CD4-positive, alpha-beta memory T cell (primary cell): Measurements from ENCODE around the gene MRPS31. TPM values are rescaled to one million over a fixed set of nuclear protein-coding genes. Genes with fewer than 3 reads are reported as not detected.
A peak's percentile ranks its signal among the peaks of the same experiment; 100 is the strongest.

Source experiments
- CTCF ChIA-PET: fragments of 350-600 bp; sonication (Branson Sonifier 250); formaldehyde crosslinking; loops from one replicate; lab custom pipeline; 2021; ENCODE audit warnings: inconsistent platforms; ENCODE audit not compliant: partially characterized antibody; lab: Charles Lee
- POLR2A ChIA-PET: fragments of 350-600 bp; sonication (Branson Sonifier 250); formaldehyde crosslinking; loops from one replicate; lab custom pipeline; 2021; ENCODE audit not compliant: partially characterized antibody; lab: Charles Lee
- DNase-seq, 5 donors: peaks; one replicate each; pipeline versions ENCODE4 v3.0.0 to v3.0.0-alpha.2; 2020 to 2022; ENCODE audit warnings: mixed read lengths in 1 of 5
- H3K27ac ChIP-seq: one replicate; pipeline ENCODE4 v1.7.0; 2013; ENCODE audit warnings: low read depth, low read length
- H3K27me3 ChIP-seq: 2 replicates; pipeline ENCODE4 v1.7.0; 2013; ENCODE audit warnings: mild to moderate bottlenecking, low read length, moderate library complexity; ENCODE audit not compliant: insufficient read depth
- H3K36me3 ChIP-seq: 2 replicates; pipeline ENCODE4 v1.7.0; 2013; ENCODE audit warnings: mild to moderate bottlenecking, low read length, moderate library complexity; ENCODE audit not compliant: insufficient read depth
- H3K4me1 ChIP-seq: 2 replicates; pipeline ENCODE4 v1.7.0; 2013; ENCODE audit warnings: mild to moderate bottlenecking, low read length, moderate library complexity; ENCODE audit not compliant: insufficient read depth
- H3K4me3 ChIP-seq, 2 donors: one replicate each; pipeline ENCODE4 v1.7.0; 2013; ENCODE audit warnings: low read length in 2 of 2, mild to moderate bottlenecking in 1 of 2
- H3K9me3 ChIP-seq, 2 donors: one replicate each; pipeline ENCODE4 v1.7.0; 2013; ENCODE audit warnings: low read length in 2 of 2, control low read depth in 1 of 2; ENCODE audit not compliant: control insufficient read depth in 1 of 2
- H3K27ac Mint-ChIP-seq, 7 donors: one replicate each; pipeline ENCODE4 v1.8.0; 2020 to 2021; ENCODE audit warnings: mixed read lengths in 7 of 7, mild to moderate bottlenecking in 6 of 7, inconsistent platforms in 3 of 7, moderate library complexity in 3 of 7
- H3K27me3 Mint-ChIP-seq, 2 donors: one replicate each; pipeline ENCODE4 v1.8.0; 2020 to 2021; ENCODE audit warnings: mixed read lengths in 2 of 2
- H3K36me3 Mint-ChIP-seq, 2 donors: one replicate each; pipeline ENCODE4 v1.8.0; 2020 to 2021; ENCODE audit warnings: mixed read lengths in 2 of 2, inconsistent platforms in 1 of 2, mild to moderate bottlenecking in 1 of 2
- H3K4me1 Mint-ChIP-seq, 4 donors: one replicate each; pipeline ENCODE4 v1.8.0; 2020 to 2021; ENCODE audit warnings: mixed read lengths in 4 of 4, mild to moderate bottlenecking in 1 of 4
- H3K4me3 Mint-ChIP-seq, 8 donors: one replicate each; pipeline ENCODE4 v1.8.0; 2020 to 2021; ENCODE audit warnings: mixed read lengths in 8 of 8, mild to moderate bottlenecking in 7 of 8, moderate library complexity in 6 of 8, inconsistent platforms in 3 of 8
- H3K9me3 Mint-ChIP-seq, 8 donors: one replicate each; pipeline ENCODE4 v1.8.0; 2020 to 2021; ENCODE audit warnings: mixed read lengths in 8 of 8, mild to moderate bottlenecking in 5 of 8, inconsistent platforms in 3 of 8, moderate library complexity in 1 of 8
- intact Hi-C: fragments of 100-400 bp; cut with micrococcal nuclease; formaldehyde crosslinking; loops from one replicate; pipeline ENCODE4 v1.15.1; 2023
- polyA plus RNA-seq, 2 donors: library from polyadenylated mRNA; unstranded; fragments of 300-500 nt; fragmentation: Illumina TruSeq; gene quantifications; one replicate each; pipeline ENCODE4 v1.2.3, GENCODE V29; 2021
- total RNA-seq, 2 experiments: library from RNA; stranded (reverse); gene quantifications; one replicate each; pipeline ENCODE4 v1.2.3, GENCODE V29; 2021

The MRPS31 gene
- total and polyA plus RNA-seq, 4 experiments from 2014 or later: 37.7 to 58.5 (median 43.8) TPM

- H3K27ac Mint-ChIP-seq: peak overlapping the region in 6 of 7 donors; percentile 27 to 95 (median 90)
- Histone ChIP-seq H3K27ac (no peak overlapping the region), H3K36me3 (peaks cover 15% of the 10 kb centered on the region), H3K27me3 (no peaks in the 10 kb centered on the region), H3K4me1 (no peaks in the 10 kb centered on the region), H3K9me3 (no peaks in the 10 kb centered on the region), H3K4me3 (no peak overlapping the region)
- H3K36me3 Mint-ChIP-seq: peaks cover 39 to 66% of the 10 kb centered on the region in 2 donors
- POLR2A ChIA-PET: interaction anchor here (0.7 to 2.2 kb wide), 2 partner anchors 9 to 27 kb away, joined by 3 to 9 read pairs; partner anchors contain the start of gene SLC25A15
- peak overlapping the region in 6 of 8 donors; percentile 55 to 73 (median 65) for H3K4me3 Mint-ChIP-seq
- peaks cover 3 to 21% (median 11%) of the 10 kb centered on the region in 4 donors for H3K4me1 Mint-ChIP-seq
- DNase-seq: peak in 2 of 5 donors; percentile 7 to 31
- intact Hi-C loops: no loop called here
- no peaks in the 10 kb centered on the region for H3K9me3 Mint-ChIP-seq
- no peaks in the 10 kb centered on the region for H3K27me3 Mint-ChIP-seq
- CTCF ChIA-PET: interaction anchor here (0.9 to 2.4 kb wide), 3 partner anchors 10 to 21 kb away, joined by 3 to 9 read pairs (median 3); partner anchors contain the start of gene SLC25A15
Observed at GRCh38 chr13:40798380-40798779, 27.4 kb upstream of the MRPS31 start.

- H3K27ac ChIP-seq: no peak overlapping the region
- intact Hi-C loops: no loop called here
- H3K4me3 ChIP-seq: no peak overlapping the region
- H3K9me3 ChIP-seq: no peaks in the 10 kb centered on the region
- Mint-ChIP-seq H3K27me3 (no peaks in the 10 kb centered on the region), H3K9me3 (no peaks in the 10 kb centered on the region), H3K27ac (peak overlapping the region in 3 of 7 donors; percentile 26 to 82 (median 50)), H3K4me3 (no peak overlapping the region), H3K36me3 (peaks cover 33 to 55% of the 10 kb centered on the region in 2 donors), H3K4me1 (peaks cover 9 to 30% (median 16%) of the 10 kb centered on the region in 4 donors)
- DNase-seq: no peak
- POLR2A ChIA-PET: interaction anchor here (1.1 kb wide), 1 partner anchor 125 kb away, joined by 3 read pairs; no protein-coding TSS in a partner anchor
- H3K4me1 ChIP-seq: no peaks in the 10 kb centered on the region
- H3K36me3 ChIP-seq: peaks cover 16% of the 10 kb centered on the region
- CTCF ChIA-PET: no interaction called here
- no peaks in the 10 kb centered on the region for H3K27me3 ChIP-seq
Observed at GRCh38 chr13:40796649-40797048, 25.7 kb upstream of the MRPS31 start.

GRCh38 chr13:40794414-40795368, 23.7 kb upstream of the MRPS31 start:
- H3K27me3 Mint-ChIP-seq: no peaks in the 10 kb centered on the region
- Histone ChIP-seq H3K9me3 (no peaks in the 10 kb centered on the region), H3K4me3 (no peak overlapping the region), H3K27me3 (no peaks in the 10 kb centered on the region), H3K27ac (no peak overlapping the region), H3K4me1 (no peaks in the 10 kb centered on the region), H3K36me3 (peaks cover 9% of the 10 kb centered on the region)
- DNase-seq: no peak
- ChIA-PET POLR2A (no interaction called here), CTCF (no interaction called here)
- no peaks in the 10 kb centered on the region for H3K9me3 Mint-ChIP-seq
- H3K4me1 Mint-ChIP-seq: peaks cover 7 to 36% (median 24%) of the 10 kb centered on the region in 4 donors
- peaks cover 16 to 41% of the 10 kb centered on the region in 2 donors for H3K36me3 Mint-ChIP-seq
- peak overlapping the region in 3 of 7 donors; percentile 33 to 72 (median 46) for H3K27ac Mint-ChIP-seq
- no peak overlapping the region for H3K4me3 Mint-ChIP-seq
- intact Hi-C loops: no loop called here

GRCh38 chr13:40793339-40793738, 22.3 kb upstream of the MRPS31 start:
- H3K4me1 Mint-ChIP-seq: peaks cover 7 to 34% (median 20%) of the 10 kb centered on the region in 4 donors
- H3K36me3 Mint-ChIP-seq: peaks cover 4 to 30% of the 10 kb centered on the region in 2 donors
- Histone ChIP-seq H3K4me1 (peaks cover 7% of the 10 kb centered on the region), H3K4me3 (no peak overlapping the region), H3K36me3 (peaks cover 9% of the 10 kb centered on the region), H3K27me3 (no peaks in the 10 kb centered on the region), H3K27ac (no peak overlapping the region), H3K9me3 (no peaks in the 10 kb centered on the region)
- H3K4me3 Mint-ChIP-seq: no peak overlapping the region
- CTCF ChIA-PET: no interaction called here
- no peaks in the 10 kb centered on the region for H3K9me3 Mint-ChIP-seq
- no peaks in the 10 kb centered on the region for H3K27me3 Mint-ChIP-seq
- POLR2A ChIA-PET: no interaction called here
- intact Hi-C loops: no loop called here
- no peak for DNase-seq
- no peak overlapping the region for H3K27ac Mint-ChIP-seq

GRCh38 chr13:40792284-40793051, 21.5 kb upstream of the MRPS31 start:
- H3K27ac ChIP-seq: no peak overlapping the region
- no peaks in the 10 kb centered on the region for H3K9me3 ChIP-seq
- Mint-ChIP-seq H3K4me1 (peaks cover 9 to 38% (median 23%) of the 10 kb centered on the region in 4 donors), H3K27me3 (no peaks in the 10 kb centered on the region), H3K27ac (peak overlapping the region in 6 of 7 donors; percentile 1 to 92 (median 73)), H3K4me3 (peak overlapping the region in 1 of 8 donors; percentile 39), H3K9me3 (no peaks in the 10 kb centered on the region), H3K36me3 (peaks cover 4 to 30% of the 10 kb centered on the region in 2 donors)
- H3K4me1 ChIP-seq: peaks cover 7% of the 10 kb centered on the region
- DNase-seq: no peak
- ChIA-PET CTCF (no interaction called here), POLR2A (no interaction called here)
- intact Hi-C loops: no loop called here
- H3K4me3 ChIP-seq: no peak overlapping the region
- no peaks in the 10 kb centered on the region for H3K27me3 ChIP-seq
- peaks cover 9% of the 10 kb centered on the region for H3K36me3 ChIP-seq

- CTCF ChIA-PET: interaction anchor here (0.7 to 4.4 kb wide), 7 partner anchors 9 to 264 kb away, joined by 3 to 40 read pairs (median 4); no protein-coding TSS in a partner anchor
- intact Hi-C loops: no loop called here
- DNase-seq: no peak
- Mint-ChIP-seq H3K27ac (peak overlapping the region; percentile 64 to 92 (median 84)), H3K27me3 (no peaks in the 10 kb centered on the region), H3K4me1 (peaks cover 12 to 39% (median 24%) of the 10 kb centered on the region in 4 donors), H3K4me3 (peak overlapping the region; percentile 81 to 89 (median 83)), H3K9me3 (no peaks in the 10 kb centered on the region), H3K36me3 (peaks cover 0 to 16% of the 10 kb centered on the region in 2 donors)
- H3K27ac ChIP-seq: peak overlapping the region; percentile 56
- H3K4me1 ChIP-seq: peaks cover 7% of the 10 kb centered on the region
- H3K36me3 ChIP-seq: peaks cover 8% of the 10 kb centered on the region
- no peaks in the 10 kb centered on the region for H3K27me3 ChIP-seq
- POLR2A ChIA-PET: interaction anchor here (0.6 to 3.1 kb wide), 9 partner anchors 9 to 1752 kb away, joined by 3 to 34 read pairs (median 4); partner anchors contain the start of genes MRPS31, NHLRC3, PROSER1 and WBP4
- H3K9me3 ChIP-seq: no peaks in the 10 kb centered on the region
- peak overlapping the region in 1 of 2 donors; percentile 63 for H3K4me3 ChIP-seq
Observed at GRCh38 chr13:40790154-40790616, 19.2 kb upstream of the MRPS31 start.
